Measurements from ENCODE around the gene SEPTIN10. TPM values are rescaled to one million over a fixed set of nuclear protein-coding genes. Genes with fewer than 3 reads are reported as not detected.
"Not testable (repeated sequence)": the region's sequence is repeated elsewhere in the genome, so short reads cannot be mapped to it uniquely, and the experiment has no call there.

The SEPTIN10 gene
- total and polyA plus RNA-seq, 4 donors, result 30.2 to 117 (median 48.3) TPM

GRCh38 chr2:109582928-109583895 is 30.6 kb downstream of the SEPTIN10 start:
- Histone ChIP-seq H3K36me3 (ENCODE audit: control insufficient read depth in 4 of 4, insufficient read depth in 4 of 4, low read length in 4 of 4) (peaks cover 5 to 8% (median 7%) of the 10 kb centered on the region in 4 donors), H3K27me3 (ENCODE audit: control insufficient read depth in 3 of 3, insufficient read depth in 3 of 3, low read length in 2 of 3) (no peaks in the 10 kb centered on the region), H3K4me3 (no peak overlapping the region), H3K27ac (ENCODE audit: low read depth in 1 of 2, low read length in 1 of 2) (no peak overlapping the region), H3K9ac (ENCODE audit: insufficient read depth in 1 of 2, low read length in 2 of 2) (no peak overlapping the region), H3K9me3 (ENCODE audit: control insufficient read depth in 4 of 4, insufficient read depth in 3 of 4, low read length in 3 of 4) (no peaks in the 10 kb centered on the region), H3K4me1 (ENCODE audit: control insufficient read depth in 5 of 5, insufficient read depth in 5 of 5, low read length in 5 of 5) (peaks cover 0 to 5% (median 0%) of the 10 kb centered on the region in 5 donors)
- ATAC-seq (ENCODE audit: insufficient read depth, low FRiP score), result no peak
- WGBS, 2 donors, result 75 to 83% methylated on average over 6 of the region's 6 CpGs
- TF ChIP-seq, protein P1, sequence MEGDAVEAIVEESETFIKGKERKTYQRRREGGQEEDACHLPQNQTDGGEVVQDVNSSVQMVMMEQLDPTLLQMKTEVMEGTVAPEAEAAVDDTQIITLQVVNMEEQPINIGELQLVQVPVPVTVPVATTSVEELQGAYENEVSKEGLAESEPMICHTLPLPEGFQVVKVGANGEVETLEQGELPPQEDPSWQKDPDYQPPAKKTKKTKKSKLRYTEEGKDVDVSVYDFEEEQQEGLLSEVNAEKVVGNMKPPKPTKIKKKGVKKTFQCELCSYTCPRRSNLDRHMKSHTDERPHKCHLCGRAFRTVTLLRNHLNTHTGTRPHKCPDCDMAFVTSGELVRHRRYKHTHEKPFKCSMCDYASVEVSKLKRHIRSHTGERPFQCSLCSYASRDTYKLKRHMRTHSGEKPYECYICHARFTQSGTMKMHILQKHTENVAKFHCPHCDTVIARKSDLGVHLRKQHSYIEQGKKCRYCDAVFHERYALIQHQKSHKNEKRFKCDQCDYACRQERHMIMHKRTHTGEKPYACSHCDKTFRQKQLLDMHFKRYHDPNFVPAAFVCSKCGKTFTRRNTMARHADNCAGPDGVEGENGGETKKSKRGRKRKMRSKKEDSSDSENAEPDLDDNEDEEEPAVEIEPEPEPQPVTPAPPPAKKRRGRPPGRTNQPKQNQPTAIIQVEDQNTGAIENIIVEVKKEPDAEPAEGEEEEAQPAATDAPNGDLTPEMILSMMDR (IDR thresholded peaks at IDR 0.05; ENCODE audit: control extremely low read depth, extremely low read depth), result no peak
- no peak for DNase-seq

GRCh38 chr2:109577630-109578029 is 36.1 kb downstream of the SEPTIN10 start:
- DNase-seq; H3K27me3 ChIP-seq (ENCODE audit: control insufficient read depth in 3 of 3, insufficient read depth in 3 of 3, low read length in 2 of 3); H3K9ac ChIP-seq (ENCODE audit: insufficient read depth in 1 of 2, low read length in 2 of 2); H3K27ac ChIP-seq (ENCODE audit: low read depth in 1 of 2, low read length in 1 of 2); H3K4me1 ChIP-seq (ENCODE audit: control insufficient read depth in 5 of 5, insufficient read depth in 5 of 5, low read length in 5 of 5); ATAC-seq (ENCODE audit: insufficient read depth, low FRiP score); H3K4me3 ChIP-seq; H3K9me3 ChIP-seq (ENCODE audit: control insufficient read depth in 4 of 4, insufficient read depth in 3 of 4, low read length in 3 of 4): not testable (repeated sequence)
- 83 to 90% methylated on average over 7 of the region's 7 CpGs for WGBS, 2 donors
- H3K36me3 ChIP-seq (ENCODE audit: control insufficient read depth in 4 of 4, insufficient read depth in 4 of 4, low read length in 4 of 4), result peaks cover 0 to 13% (median 6%) of the 10 kb centered on the region in 4 donors

- Histone ChIP-seq H3K4me1 (ENCODE audit: control insufficient read depth in 5 of 5, insufficient read depth in 5 of 5, low read length in 5 of 5) (peaks cover 0 to 2% (median 0%) of the 10 kb centered on the region in 5 donors), H3K27me3 (ENCODE audit: control insufficient read depth in 3 of 3, insufficient read depth in 3 of 3, low read length in 2 of 3) (no peaks in the 10 kb centered on the region), H3K9ac (ENCODE audit: insufficient read depth in 1 of 2, low read length in 2 of 2) (no peak overlapping the region), H3K9me3 (ENCODE audit: control insufficient read depth in 4 of 4, insufficient read depth in 3 of 4, low read length in 3 of 4) (no peaks in the 10 kb centered on the region), H3K27ac (ENCODE audit: low read depth in 1 of 2, low read length in 1 of 2) (no peak overlapping the region), H3K4me3 (no peak overlapping the region), H3K36me3 (ENCODE audit: control insufficient read depth in 4 of 4, insufficient read depth in 4 of 4, low read length in 4 of 4) (peaks cover 5 to 13% (median 8%) of the 10 kb centered on the region in 4 donors)
- no peak for DNase-seq
- TF ChIP-seq, protein P1 (IDR thresholded peaks at IDR 0.05; ENCODE audit: control extremely low read depth, extremely low read depth), result no peak
- WGBS, 2 donors, result 64 to 84% methylated on average over 1 of the region's 1 CpG
- ATAC-seq (ENCODE audit: insufficient read depth, low FRiP score), result no peak
Measured at GRCh38 chr2:109575373-109575772, 38.4 kb downstream of the SEPTIN10 start.

DNA sequence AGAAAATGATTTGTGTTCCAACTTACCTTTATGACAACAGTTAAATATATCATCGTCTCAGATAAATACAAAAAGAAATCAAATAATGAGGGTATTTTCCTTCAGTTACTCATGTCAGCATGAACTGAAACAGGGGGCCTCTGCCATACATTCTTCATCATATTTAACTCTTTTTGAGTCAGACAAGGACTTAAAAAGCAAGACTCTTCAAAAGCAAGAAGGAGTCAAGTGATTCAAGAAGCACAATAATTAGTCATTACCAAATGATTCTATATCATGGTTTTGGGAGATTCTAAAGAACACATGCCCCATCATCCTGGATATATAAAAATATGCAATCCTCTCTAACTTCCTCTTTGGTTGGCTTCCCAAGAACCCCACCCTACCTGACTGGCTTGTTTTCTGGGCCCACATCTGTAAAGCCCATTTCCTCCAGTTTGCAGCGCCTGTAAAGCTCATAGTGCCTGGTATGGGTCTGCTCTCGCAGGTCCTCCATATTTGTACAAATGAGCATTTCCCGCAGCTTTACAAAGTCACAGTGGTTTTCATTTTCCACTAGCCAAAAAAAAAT is 49.7 kb downstream of the SEPTIN10 start:
- Histone ChIP-seq H3K27me3 (ENCODE audit: control insufficient read depth in 3 of 3, insufficient read depth in 3 of 3, low read length in 2 of 3) (no peaks in the 10 kb centered on the region), H3K36me3 (ENCODE audit: control insufficient read depth in 4 of 4, insufficient read depth in 4 of 4, low read length in 4 of 4) (peaks cover 5 to 31% (median 14%) of the 10 kb centered on the region in 4 donors), H3K4me1 (ENCODE audit: control insufficient read depth in 5 of 5, insufficient read depth in 5 of 5, low read length in 5 of 5) (no peaks in the 10 kb centered on the region), H3K9me3 (ENCODE audit: control insufficient read depth in 4 of 4, insufficient read depth in 3 of 4, low read length in 3 of 4) (no peaks in the 10 kb centered on the region), H3K27ac (ENCODE audit: low read depth in 1 of 2, low read length in 1 of 2) (no peak overlapping the region), H3K4me3 (no peak overlapping the region), H3K9ac (ENCODE audit: insufficient read depth in 1 of 2, low read length in 2 of 2) (no peak overlapping the region)
- ATAC-seq (ENCODE audit: insufficient read depth, low FRiP score) (no peak), DNase-seq (no peak)
- WGBS, 2 donors, result 84 to 92% methylated on average over 4 of the region's 4 CpGs
- TF ChIP-seq, protein P1 (IDR thresholded peaks at IDR 0.05; ENCODE audit: control extremely low read depth, extremely low read depth), result no peak

Measured in lung (tissue), 12 donors.